ENCODE data around the gene NOPCHAP1. TPM values are rescaled to one million over a fixed set of nuclear protein-coding genes. Genes with fewer than 3 reads are reported as not detected.
A peak's percentile ranks its signal among the peaks of the same experiment; 100 is the strongest.

The NOPCHAP1 gene
- total RNA-seq, 1 donor from 2014 or later, result 5.9 TPM

DNA sequence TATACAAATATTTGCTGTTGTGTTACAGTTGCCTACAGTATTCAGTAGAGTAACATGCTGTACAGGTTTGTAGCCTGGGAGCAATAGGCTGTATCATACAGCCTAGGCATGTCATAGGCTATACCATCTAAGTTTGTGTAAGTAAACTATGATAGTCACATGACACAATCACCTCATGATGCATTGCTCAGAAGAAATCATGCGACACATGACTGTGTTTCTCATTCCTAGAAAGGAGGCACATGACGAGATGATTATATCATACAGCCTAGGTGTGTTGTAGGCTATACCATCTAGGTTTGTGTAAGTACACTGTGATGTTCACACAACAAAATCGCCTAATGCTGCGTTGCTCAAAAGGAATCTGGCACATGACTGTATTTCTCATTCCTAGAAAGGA is 31.9 kb downstream of the NOPCHAP1 start:
- ATAC-seq (no peak), DNase-seq (ENCODE audit: low spot score) (no peak)

DNA sequence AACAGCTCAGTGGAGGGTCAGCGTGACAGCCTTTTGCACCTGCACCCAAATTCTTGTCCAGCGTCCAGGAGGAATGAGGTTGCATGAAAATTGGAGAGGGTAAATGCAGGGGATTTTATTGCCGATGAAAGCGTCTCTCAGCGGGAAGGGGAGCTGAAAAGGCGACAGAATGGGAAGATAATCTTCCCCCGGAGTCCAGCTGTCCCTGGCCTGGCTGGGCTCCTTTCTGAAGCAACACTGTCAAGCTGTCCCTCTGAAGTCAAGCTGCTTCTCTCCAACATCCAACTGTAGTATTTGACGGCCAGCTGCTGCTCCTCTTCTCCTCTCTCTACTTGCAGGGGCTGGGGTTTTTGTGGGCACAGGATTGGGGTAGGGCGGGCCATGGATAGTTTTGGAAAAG is 32.7 kb downstream of the NOPCHAP1 start:
- DNase-seq (ENCODE audit: low spot score) (no peak), ATAC-seq (no peak)

DNA sequence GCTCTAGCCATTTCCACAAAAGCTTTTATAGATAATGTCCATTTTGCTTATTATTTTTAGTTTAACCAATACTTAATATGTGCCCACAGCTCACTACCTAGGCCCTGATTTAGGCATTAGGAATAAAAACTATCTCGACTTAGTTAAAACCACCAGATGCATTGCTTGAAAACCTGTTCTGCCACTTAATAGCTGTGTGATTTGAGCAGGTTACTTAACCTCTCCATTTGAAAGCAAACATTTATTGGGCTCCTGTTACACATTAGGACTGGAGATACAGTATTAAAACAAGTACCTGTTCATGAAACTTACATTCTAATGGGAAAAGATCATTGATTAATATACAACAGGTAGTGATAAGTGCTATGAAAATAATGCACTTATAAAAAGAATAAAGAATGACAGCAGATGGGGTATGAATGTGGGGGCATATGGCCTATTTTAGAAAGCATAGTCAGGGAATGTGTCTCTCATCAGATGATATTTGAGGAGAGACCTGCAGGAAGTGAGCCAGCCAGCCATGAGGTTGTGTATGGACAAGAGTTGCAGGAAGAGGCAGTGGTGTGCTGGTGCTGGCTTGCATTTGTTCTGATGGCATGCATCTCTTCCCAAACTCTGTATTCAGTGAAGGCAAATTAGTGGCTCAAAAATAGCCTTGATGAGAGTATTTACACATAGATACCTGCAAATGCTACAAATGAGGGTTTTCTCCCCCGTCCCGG is 34.3 kb downstream of the NOPCHAP1 start:
- no peak for ATAC-seq
- DNase-seq (ENCODE audit: low spot score), result no peak

DNA sequence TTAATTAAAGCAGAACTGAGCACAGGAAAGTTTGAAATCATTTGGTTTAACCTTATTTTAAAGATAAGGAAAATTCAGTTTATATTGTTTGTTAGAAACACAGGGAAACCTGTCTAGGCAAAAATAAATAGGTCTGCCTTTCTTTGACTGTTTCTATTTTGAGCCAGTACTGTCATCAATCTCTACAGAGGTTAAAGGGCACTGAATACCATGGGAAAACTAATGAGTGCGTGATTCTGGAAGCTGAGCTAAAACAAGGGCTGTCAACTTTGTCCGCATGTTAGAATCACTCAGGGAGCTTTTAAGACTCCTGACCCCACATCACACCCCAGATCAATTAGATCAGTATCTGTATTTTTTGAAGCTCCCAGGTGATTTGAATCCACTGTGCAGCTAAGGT is 38.8 kb downstream of the NOPCHAP1 start:
- DNase-seq (ENCODE audit: low spot score) (no peak), ATAC-seq (peak; percentile 79)

DNA sequence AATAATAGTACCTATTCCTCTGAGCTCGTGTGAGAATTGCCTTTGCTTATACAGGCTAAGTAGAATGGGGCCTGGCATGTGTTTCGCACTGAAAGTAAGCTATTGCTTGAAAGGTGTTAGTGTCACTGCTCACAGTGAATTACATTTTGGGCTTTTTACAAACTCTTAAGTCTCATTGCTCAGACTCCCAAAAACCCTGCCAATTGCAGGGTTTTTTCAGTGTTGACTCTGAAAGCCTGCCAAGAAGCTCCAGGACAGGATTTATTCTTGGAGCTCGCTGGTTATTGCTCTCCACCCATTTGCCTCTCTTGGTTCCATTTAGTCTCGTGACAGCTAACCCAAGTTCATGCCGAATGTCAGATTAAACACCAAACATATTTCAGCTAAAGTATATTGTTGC is 39.8 kb downstream of the NOPCHAP1 start:
- DNase-seq (ENCODE audit: low spot score), result peak; percentile 75

DNA sequence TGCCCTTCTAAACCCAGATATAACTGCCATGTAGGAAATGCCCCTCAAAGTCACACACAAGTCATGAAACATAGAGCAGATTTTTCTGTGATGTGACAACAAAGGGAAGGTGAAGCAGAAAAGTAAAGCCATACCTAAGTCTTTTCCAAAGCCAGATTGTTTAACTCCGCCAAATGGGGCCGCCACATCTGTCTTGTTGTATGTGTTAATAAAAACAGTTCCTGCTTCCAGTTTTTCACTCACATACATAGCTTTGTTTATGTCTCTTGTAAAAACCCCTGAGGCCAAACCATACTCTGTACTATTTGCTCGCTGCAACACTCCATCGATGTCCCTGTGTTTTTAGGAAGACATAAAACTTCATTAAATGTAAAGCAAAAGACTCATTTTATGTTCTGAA is 40.3 kb downstream of the NOPCHAP1 start:
- ATAC-seq, result no peak
- DNase-seq (ENCODE audit: low spot score), result no peak

More for the DNA sequence above, 39.8 kb downstream of the NOPCHAP1 start:
- ATAC-seq, result peak; percentile 90

DNA sequence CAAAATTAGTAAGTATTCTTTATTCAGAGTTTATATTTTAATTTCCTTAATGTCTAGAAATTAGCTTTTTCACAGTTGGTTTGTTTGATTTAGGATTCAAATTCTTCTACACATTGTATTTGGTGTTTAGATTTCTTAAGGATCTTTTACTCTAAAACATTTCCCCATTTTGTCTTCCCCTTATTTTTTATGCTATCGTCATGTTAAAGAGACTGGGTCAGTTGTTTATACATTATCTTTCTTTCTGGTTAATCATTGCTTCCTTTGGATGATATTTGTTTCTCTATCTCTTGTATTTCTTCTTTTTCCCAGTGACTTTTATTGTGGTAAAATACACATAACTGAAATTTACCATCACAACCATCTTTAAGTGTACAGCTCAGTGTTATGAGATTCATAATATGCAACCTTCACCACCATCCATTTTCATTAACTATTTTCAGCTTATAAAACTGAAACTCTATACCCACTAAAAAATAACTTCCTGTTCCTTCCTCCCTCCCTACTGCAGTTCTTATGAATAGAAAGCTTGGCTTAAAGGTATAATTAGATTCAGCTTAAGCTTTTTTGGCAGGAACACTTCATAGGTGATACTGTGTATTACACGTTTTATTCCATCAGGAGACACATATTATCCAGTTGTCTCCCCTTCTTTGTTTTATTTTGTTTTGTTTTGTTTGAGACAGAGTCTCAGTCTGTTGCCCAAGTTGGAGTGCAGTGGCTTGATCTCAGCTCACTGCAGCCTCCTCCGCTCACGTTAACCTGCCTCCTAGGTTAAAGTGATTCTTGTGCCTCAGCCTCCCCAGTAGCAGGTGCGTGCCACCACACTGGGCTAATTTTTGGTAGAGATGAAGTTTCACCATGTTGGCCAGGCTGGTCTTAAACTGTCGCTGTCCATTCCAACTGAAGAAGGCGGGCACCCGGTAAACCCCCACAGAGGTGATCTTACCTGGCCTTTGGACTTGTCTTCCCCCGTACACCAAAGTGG is 45.0 kb downstream of the NOPCHAP1 start:
- ATAC-seq (no peak), DNase-seq (ENCODE audit: low spot score) (no peak)

DNA sequence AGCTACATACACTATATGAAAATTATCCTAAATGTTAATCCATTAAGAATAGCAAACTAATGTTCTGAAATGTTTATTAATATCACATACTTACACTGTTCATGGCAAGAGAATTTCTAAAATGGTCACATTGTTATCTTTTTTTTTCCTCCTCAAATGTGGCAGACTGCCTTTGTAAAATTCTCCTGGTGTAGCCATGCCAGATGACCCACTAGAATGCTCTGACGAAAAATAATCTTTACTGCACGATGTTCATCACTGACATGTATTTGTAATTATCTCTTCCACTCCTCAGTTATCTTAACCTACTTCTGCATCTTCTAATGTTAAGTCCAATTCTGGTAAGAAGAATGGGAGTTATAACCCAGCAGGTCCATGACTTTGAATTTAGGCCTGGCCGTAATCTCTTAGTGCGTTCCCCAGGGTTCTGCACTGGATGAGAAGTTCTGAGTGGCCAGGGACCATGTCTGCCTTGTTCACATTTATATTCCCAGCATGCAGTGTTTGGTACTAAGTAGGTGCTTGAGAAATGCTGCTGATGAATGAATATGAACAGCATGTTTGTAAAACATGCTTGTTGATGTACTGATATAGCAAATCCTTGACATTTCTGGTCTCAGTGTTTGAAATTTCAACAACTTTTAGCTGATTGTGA is 46.7 kb downstream of the NOPCHAP1 start:
- DNase-seq (ENCODE audit: low spot score), result no peak
- no peak for ATAC-seq

DNA sequence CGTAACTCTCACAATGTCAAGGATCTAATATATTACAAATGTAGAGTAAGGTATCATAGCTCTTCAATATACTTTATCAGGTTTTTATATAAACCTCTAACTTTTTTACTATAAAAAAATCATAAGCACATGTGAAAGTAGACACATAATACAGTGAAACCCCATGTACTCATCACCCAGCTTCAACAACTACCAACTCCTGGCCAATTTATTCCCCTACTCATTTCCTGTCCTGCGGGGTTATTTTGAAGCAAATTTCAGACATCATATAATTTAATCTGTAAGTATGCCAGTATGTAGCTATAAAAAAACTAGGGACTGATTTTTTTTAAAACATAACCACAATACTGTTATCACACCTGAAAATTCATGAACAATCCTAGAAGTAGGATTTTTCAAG is 47.7 kb downstream of the NOPCHAP1 start:
- ATAC-seq, result no peak
- no peak for DNase-seq (ENCODE audit: low spot score)

Other genes with a start within 250 kb of the NOPCHAP1 start
- gene SLC41A2, start 28.0 kb upstream of the NOPCHAP1 start, total RNA-seq, result 93.1 TPM
- gene ALDH1L2, start 98.1 kb downstream of the NOPCHAP1 start, total RNA-seq, result 0.18 TPM
- 26.1 TPM for gene WASHC4, start 121.4 kb downstream of the NOPCHAP1 start, total RNA-seq
- gene APPL2, start 249.9 kb downstream of the NOPCHAP1 start, total RNA-seq, result 12.3 TPM